WTC11 (cell line): ENCODE measurements around the gene PIRT.

Source experiments
- CTCF ChIP-seq: fragments of 200-600 bp; IDR thresholded peaks from 2 replicates; pipeline ENCODE4 v1.8.0; 2022; ENCODE audit warnings: antibody characterized with exemption
- FOXK1 ChIP-seq: sonication (generic); formaldehyde crosslinking; IDR thresholded peaks from 2 replicates; pipeline ENCODE4 v1.8.0; 2022; ENCODE audit warnings: mild to moderate bottlenecking, moderate library complexity, missing genetic modification reagents
- HMGXB4 ChIP-seq: sonication (generic); formaldehyde crosslinking; IDR thresholded peaks from 2 replicates; pipeline ENCODE4 v1.8.1; 2023; ENCODE audit warnings: mild to moderate bottlenecking, moderate library complexity, missing genetic modification reagents
- IRF1 ChIP-seq: sonication (generic); formaldehyde crosslinking; IDR thresholded peaks from 2 replicates; pipeline ENCODE4 v1.8.0; 2023; ENCODE audit warnings: missing genetic modification reagents
- MAX ChIP-seq: sonication (generic); formaldehyde crosslinking; IDR thresholded peaks from 2 replicates; pipeline ENCODE4 v1.8.0; 2022; ENCODE audit warnings: mild to moderate bottlenecking, missing genetic modification reagents
- MLX ChIP-seq: sonication (generic); formaldehyde crosslinking; IDR thresholded peaks from 2 replicates; pipeline ENCODE4 v1.8.1; 2023; ENCODE audit warnings: mild to moderate bottlenecking, missing genetic modification reagents, moderate library complexity
- NFATC4 ChIP-seq: fragments of 250-450 bp; sonication (Bioruptor Pico); IDR thresholded peaks from 2 replicates; pipeline ENCODE4 v1.9.0; 2021; ENCODE audit warnings: mild to moderate bottlenecking
- TEAD1 ChIP-seq: sonication (generic); formaldehyde crosslinking; IDR thresholded peaks from 2 replicates; pipeline ENCODE4 v1.8.0; 2022; ENCODE audit warnings: mild to moderate bottlenecking, missing genetic modification reagents
- USF2 ChIP-seq: sonication (generic); formaldehyde crosslinking; IDR thresholded peaks from 2 replicates; pipeline ENCODE4 v1.8.1; 2023; ENCODE audit warnings: mild to moderate bottlenecking, missing genetic modification reagents, moderate library complexity
- ZBTB21 ChIP-seq: sonication (generic); formaldehyde crosslinking; IDR thresholded peaks from 2 replicates; pipeline ENCODE4 v1.8.1; 2023; ENCODE audit warnings: mild to moderate bottlenecking, missing genetic modification reagents, borderline replicate concordance
- ZNF423 ChIP-seq: fragments of 250-450 bp; sonication (Bioruptor Pico); IDR thresholded peaks from 2 replicates; pipeline ENCODE4 v2.1.2; 2022; ENCODE audit warnings: mild to moderate bottlenecking, moderate library complexity

GRCh38 chr17:10775058-10775457 lies 62.8 kb downstream of the PIRT start:
- no peak for TF ChIP-seq HMGXB4 (CRISPR knock-in tag)
- TF ChIP-seq NFATC4: no peak
- no peak for TF ChIP-seq ZBTB21 (CRISPR knock-in tag)
- no peak for TF ChIP-seq MAX
- TF ChIP-seq TEAD1 (CRISPR knock-in tag): no peak
- no peak for TF ChIP-seq CTCF
- no peak for TF ChIP-seq MLX (CRISPR knock-in tag)
- TF ChIP-seq FOXK1 (CRISPR knock-in tag): no peak
- no peak for TF ChIP-seq ZNF423 (CRISPR knock-in tag)
- no peak for TF ChIP-seq IRF1 (CRISPR knock-in tag)
- TF ChIP-seq USF2 (CRISPR knock-in tag): no peak
